HG03103 (cell line): ENCODE results near the gene KCNQ1.

Experiments
- ATAC-seq: cut with Tn5 transposase; IDR thresholded peaks from one replicate; pipeline ENCODE4 v1.9.1; 2021; ENCODE audit warnings: low read depth; ENCODE audit not compliant: unreplicated experiment

Gene KCNQ1

GRCh38 chr11:2724104-2724503 is 279.3 kb downstream of the KCNQ1 start:
- ATAC-seq = no peak

GRCh38 chr11:2724653-2725367 is 280.0 kb downstream of the KCNQ1 start:
- no peak for ATAC-seq

GRCh38 chr11:2725368-2726300 is 280.8 kb downstream of the KCNQ1 start:
- no peak for ATAC-seq

- ATAC-seq = no peak
Measured at GRCh38 chr11:2726964-2727363, 282.2 kb downstream of the KCNQ1 start.

GRCh38 chr11:2728128-2728662 is 283.4 kb downstream of the KCNQ1 start:
- no peak for ATAC-seq

- ATAC-seq = no peak
Measured at GRCh38 chr11:2728663-2729332, 284.0 kb downstream of the KCNQ1 start.

- ATAC-seq = no peak
Measured at GRCh38 chr11:2729841-2730240, 285.0 kb downstream of the KCNQ1 start.

GRCh38 chr11:2730272-2731129 is 285.7 kb downstream of the KCNQ1 start:
- ATAC-seq = no peak

GRCh38 chr11:2731130-2732125 is 286.6 kb downstream of the KCNQ1 start:
- ATAC-seq = no peak

- ATAC-seq = no peak
Measured at GRCh38 chr11:2732261-2732939, 287.6 kb downstream of the KCNQ1 start.

- no peak for ATAC-seq
Measured at GRCh38 chr11:2732940-2733628, 288.3 kb downstream of the KCNQ1 start.

- ATAC-seq = no peak
Measured at GRCh38 chr11:2734181-2735052, 289.6 kb downstream of the KCNQ1 start.

GRCh38 chr11:2735053-2735589 is 290.3 kb downstream of the KCNQ1 start:
- no peak for ATAC-seq

- no peak for ATAC-seq
Measured at GRCh38 chr11:2736577-2737225, 291.9 kb downstream of the KCNQ1 start.

- ATAC-seq = no peak
Measured at GRCh38 chr11:2737226-2737590, 292.4 kb downstream of the KCNQ1 start.

- no peak for ATAC-seq
Measured at GRCh38 chr11:2737866-2738265, 293.1 kb downstream of the KCNQ1 start.
